HG02973 (cell line): Measurements from ENCODE around the gene CIPC.

Experiments
- ATAC-seq: cut with Tn5 transposase; IDR thresholded peaks from one replicate; pipeline ENCODE4 v1.9.1; 2021; ENCODE audit warnings: moderate library complexity; ENCODE audit not compliant: unreplicated experiment

The CIPC gene

DNA sequence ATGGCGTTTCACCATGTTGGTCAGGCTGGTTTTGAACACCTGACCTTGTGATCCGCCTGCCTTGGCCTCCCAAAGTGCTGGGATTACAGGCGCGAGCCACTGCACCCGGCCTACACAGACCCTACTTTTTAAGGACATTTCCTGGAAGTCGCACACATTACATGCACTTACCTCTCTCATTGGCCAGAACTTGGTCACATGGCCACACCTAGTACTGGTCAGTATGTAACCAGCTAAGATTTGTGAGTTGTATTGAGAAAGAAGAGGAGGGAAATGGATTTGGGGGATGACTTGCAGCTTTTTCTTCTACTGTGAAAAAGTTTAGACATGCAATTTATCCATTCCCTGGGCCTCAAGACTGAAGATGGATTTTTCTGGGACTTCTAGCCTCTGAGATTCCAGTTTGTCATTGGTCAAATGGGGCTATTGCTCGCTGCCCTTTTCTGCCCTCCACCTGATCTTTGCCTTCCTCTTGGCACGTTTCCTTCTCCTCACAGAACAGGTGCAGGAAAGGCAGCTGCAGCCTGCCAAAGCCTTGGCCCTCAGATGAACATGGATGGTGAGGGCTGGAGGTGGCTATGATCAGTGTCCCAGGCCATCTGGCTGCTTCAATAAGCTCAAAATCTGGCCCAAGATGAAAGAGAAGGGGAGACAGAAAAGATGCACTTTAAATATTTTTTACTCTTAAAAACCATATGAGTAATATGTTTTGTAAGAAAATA, 50.6 kb downstream of the CIPC start:
- no peak for ATAC-seq

DNA sequence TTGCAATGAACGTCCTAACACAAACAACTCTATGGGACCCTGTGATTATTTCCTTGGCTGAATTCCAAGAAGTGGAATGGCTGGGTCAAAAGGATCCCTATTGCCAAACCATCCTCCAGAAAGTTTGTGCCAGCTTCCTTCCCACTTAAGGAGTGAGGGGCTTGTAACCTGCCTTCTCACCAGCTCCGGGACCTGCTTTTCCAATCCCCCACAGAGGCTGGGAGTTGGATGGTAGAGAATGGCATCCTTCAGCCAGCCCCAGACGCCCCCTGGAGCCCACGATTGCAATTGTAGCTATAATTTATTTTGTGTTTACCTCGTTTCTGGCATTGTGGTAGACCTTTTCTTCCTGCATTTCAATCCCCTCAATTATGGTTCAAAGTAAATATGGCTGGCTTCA, 53.2 kb downstream of the CIPC start:
- ATAC-seq = no peak

DNA sequence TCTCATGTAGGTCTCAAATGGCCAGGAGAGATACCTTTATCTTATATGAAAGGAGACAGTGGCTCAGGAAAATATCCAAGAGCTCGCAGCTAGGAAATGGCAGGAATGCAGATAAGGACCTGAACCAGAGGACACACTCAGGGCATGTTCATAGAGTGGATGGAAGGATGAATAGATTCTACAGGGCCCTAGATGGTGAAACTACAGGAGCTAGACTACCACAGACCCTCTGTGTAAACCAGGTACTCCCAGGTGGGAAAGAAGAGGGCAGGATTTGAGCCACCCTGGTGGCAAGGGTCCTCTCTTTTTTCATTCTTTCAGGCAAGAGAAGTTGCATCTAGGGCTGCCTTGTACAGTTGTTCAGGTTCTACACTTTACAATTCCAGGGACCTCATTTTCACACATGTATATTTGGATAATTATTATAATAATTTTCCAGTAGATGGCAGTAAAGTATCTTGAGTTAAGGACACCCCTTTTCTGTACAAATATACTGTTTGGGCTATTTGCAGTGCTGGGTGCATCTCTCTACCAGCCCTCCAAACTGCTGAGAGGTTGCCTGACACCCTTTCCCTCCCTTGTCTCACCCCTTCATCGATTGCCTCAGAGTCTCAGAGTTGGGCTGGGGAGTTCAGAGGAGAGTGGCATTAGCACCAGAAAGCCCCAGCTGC, 54.0 kb downstream of the CIPC start:
- no peak for ATAC-seq

DNA sequence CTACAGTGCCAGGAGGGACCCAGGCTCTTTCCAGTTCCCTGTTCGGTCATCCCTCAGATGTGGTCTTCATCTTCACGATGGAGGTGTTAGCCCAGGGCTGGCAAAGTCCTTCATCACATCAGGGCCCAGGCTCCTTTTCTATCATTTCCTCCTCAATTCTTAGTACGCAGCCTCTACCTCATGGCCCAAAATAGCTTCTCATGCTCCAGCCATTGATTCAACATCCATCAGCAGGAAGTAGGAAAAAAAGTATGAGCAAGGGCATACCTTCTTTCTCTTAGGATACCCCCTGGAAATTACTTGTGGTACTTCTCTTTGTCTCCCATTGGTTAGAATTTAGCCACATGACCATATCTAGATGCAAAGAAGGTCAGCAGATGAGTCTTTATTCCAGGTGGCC, 55.7 kb downstream of the CIPC start:
- no peak for ATAC-seq

DNA sequence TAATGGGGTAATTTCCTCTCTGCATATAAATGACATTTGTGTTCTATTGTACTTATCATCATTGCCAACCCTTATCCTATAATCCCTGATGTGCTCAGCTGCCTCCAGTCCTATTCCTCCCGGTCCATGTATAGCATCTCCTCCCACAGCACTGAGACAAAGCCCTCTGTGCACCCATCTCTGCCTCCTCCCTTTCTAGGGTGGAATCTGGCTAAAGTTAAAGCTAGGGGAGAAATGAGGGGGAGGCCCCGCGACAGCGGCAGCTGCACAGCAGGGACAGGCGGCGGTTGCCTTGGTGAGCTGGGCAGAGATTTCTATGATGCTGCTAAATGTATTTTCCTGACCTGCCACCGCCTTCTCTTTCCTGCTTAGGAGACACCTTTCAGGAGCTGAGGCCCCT, 56.4 kb downstream of the CIPC start:
- ATAC-seq = no peak

DNA sequence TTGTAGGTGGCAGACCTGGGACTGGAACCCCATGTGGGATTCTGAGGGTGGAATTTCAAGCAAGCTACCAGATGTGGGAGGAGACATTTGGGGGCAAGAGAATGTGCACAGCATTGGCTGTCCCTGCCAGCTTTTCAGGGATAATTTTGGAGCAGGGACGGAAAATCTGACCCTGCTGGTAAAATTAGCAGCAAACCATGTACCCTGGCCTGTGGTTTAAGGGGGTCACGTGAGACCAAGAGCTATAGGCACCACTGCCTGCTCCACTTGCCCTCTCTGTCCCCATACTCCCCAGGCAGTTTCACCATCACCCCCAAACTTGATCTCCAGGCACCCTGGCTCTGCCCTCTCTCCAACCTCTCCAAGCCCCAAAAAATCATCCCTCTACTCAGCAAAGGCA, 57.0 kb downstream of the CIPC start:
- no peak for ATAC-seq

DNA sequence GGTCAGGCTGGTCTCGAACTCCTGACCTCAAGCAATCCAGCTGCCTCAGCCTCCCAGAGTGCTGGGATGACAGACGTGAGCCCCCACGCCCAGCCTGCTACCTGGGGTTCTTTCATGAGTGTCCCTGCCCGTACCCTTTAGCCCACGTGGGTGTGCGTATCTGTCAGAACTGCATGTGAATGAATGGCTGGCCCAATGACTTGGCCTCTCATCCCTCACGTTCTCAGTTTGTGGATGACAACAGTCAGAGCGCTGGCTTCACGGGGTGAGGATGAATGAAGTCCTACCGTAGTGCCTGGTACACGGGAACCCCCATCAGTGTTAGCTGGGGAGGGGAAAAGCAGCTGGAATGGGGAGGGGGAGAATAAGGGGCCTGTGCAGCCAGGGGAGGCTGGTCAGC, 59.7 kb downstream of the CIPC start:
- no peak for ATAC-seq

DNA sequence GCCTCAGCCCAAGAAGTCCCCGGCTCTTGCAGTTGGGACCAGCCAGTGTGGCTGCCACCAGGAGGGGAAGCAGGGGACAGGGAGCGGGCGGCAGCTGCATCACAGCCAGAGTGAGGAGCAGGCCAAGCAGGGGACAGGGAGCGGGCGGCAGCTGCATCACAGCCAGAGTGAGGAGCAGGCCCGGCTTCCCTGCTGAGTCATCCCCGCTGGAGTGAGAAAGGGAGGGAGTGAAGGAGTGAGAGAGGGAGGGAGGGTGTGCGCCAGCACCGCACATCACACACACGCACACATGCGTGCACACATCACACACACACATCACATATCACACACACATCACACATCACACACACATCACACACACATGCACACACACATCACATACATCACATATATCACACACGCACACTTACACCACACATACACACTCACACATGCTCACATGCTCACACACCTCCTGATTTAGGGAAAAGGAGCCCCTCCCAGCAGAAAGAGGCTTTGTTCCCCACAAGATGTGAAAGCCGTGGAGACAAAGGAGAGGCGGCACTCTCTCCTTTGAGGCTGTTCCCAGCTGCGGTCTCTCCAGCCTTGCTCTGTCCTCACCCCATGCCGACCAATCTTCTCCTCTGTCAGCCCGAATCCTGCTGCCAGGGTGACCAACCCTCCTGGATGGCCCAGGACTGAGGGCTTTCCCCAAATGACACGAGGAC, 60.3 kb downstream of the CIPC start:
- no peak for ATAC-seq

DNA sequence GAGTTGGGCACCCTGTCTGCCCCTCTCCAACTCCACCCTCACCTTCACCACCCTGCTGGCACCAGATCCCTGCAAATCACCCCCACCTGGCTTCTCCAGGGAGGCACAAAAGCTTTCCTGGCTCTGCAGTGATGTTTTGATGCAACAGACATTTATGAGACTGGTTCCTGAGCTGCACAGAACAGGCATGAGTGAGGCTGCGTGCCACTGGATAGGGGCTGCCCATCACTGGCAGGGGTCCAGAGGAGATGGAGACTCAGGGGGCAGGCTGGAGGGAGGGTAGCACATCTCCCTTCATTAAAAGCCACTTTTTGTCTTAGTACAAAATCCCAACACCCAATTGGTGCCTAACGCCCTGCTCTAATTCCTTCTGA, 60.8 kb downstream of the CIPC start:
- no peak for ATAC-seq

DNA sequence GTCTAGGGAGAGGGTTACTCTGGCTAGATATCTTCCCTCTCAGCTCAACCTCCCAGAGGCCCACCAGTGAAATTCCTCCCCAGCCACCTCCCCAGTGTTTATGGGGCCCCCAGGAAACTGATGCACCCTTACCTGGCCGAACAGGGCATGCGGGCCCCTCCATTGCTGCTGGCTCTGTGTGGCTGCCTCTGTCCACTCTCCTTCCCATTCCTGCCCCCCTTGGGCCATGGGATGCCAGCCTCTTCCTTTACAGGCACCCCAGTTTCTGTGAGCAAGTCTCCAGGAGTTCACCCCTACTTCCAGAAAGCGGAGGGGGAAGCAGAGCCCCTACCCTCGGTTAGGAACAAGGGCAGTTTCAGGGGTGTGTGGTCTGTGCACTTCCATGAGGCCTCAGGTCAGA, 63.0 kb downstream of the CIPC start:
- ATAC-seq = no peak
